HUDEP-2 (cell line): ENCODE data around the gene MAPK10.
"Not testable (repeated sequence)": the region's sequence is repeated elsewhere in the genome, so short reads cannot be mapped to it uniquely, and the experiment has no call there.

Experiments used
- DNase-seq, 76 experiments: peaks; one replicate each; lab custom pipeline; 2025; ENCODE audit not compliant: unreplicated experiment in 76 of 76; lab: John Stamatoyannopoulos, UW

MAPK10 gene

GRCh38 chr4:86048426-86048825 lies 311.4 kb downstream of the MAPK10 start:
- DNase-seq, result no peak

- DNase-seq, result no peak
Measured at GRCh38 chr4:86044593-86044985, 315.3 kb downstream of the MAPK10 start.

- peak in 20 of 76 experiments; percentile 0 to 52 (median 16) for DNase-seq
Measured at GRCh38 chr4:86043755-86044592, 315.9 kb downstream of the MAPK10 start.

- no peak for DNase-seq
Measured at GRCh38 chr4:86038037-86038436, 321.8 kb downstream of the MAPK10 start.

- no peak for DNase-seq
Measured at GRCh38 chr4:86036736-86037135, 323.1 kb downstream of the MAPK10 start.

- no peak for DNase-seq
Measured at GRCh38 chr4:86035688-86036087, 324.2 kb downstream of the MAPK10 start.

- no peak for DNase-seq
Measured at GRCh38 chr4:86034616-86035015, 325.2 kb downstream of the MAPK10 start.

- no peak for DNase-seq
Measured at GRCh38 chr4:86033171-86033570, 326.7 kb downstream of the MAPK10 start.

- no peak for DNase-seq
Measured at GRCh38 chr4:86032476-86033022, 327.3 kb downstream of the MAPK10 start.

GRCh38 chr4:86031927-86032326 lies 327.9 kb downstream of the MAPK10 start:
- no peak for DNase-seq

- no peak for DNase-seq
Measured at GRCh38 chr4:86026720-86027119, 333.1 kb downstream of the MAPK10 start.

- not testable (repeated sequence) for DNase-seq
Measured at GRCh38 chr4:86021671-86022070, 338.2 kb downstream of the MAPK10 start.

GRCh38 chr4:86019906-86020305 lies 339.9 kb downstream of the MAPK10 start:
- no peak for DNase-seq

GRCh38 chr4:86019362-86019761 lies 340.5 kb downstream of the MAPK10 start:
- DNase-seq, result no peak

- no peak for DNase-seq
Measured at GRCh38 chr4:86015412-86016350, 344.2 kb downstream of the MAPK10 start.

GRCh38 chr4:86014599-86014998 lies 345.3 kb downstream of the MAPK10 start:
- DNase-seq, result no peak

- DNase-seq, result no peak
Measured at GRCh38 chr4:86013621-86014020, 346.2 kb downstream of the MAPK10 start.

GRCh38 chr4:86011117-86011516 lies 348.7 kb downstream of the MAPK10 start:
- DNase-seq, result no peak

- no peak for DNase-seq
Measured at GRCh38 chr4:86007042-86007441, 352.8 kb downstream of the MAPK10 start.

- DNase-seq, result no peak
Measured at GRCh38 chr4:86006057-86006456, 353.8 kb downstream of the MAPK10 start.

GRCh38 chr4:86004030-86004429 lies 355.8 kb downstream of the MAPK10 start:
- DNase-seq, result no peak
